PFSK-1 (cell line): ENCODE data around the gene ENTPD5.

ENCODE experiments used
- POLR2AphosphoS5 ChIP-seq: IDR thresholded peaks from 2 replicates; pipeline ENCODE4 v1.6.1; 2012; ENCODE audit warnings: low read depth, mild to moderate bottlenecking, control low read depth, low read length, moderate library complexity
- TAF1 ChIP-seq: IDR thresholded peaks from 2 replicates; pipeline ENCODE4 v1.6.1; 2012; ENCODE audit warnings: low read length, control low read depth, borderline replicate concordance; ENCODE audit not compliant: insufficient read depth
- TF ChIP-seq, protein P1 (sequence below), 2 experiments: IDR thresholded peaks; 2 replicates each; pipeline versions ENCODE4 v1.6.1 to v1.8.0; 2011 to 2012; ENCODE audit warnings: low read depth in 2 of 2, low read length in 2 of 2, control low read depth in 1 of 2, inconsistent platforms in 1 of 2, mild to moderate bottlenecking in 1 of 2, moderate library complexity in 1 of 2; ENCODE audit not compliant: insufficient read depth in 1 of 2

DNA sequence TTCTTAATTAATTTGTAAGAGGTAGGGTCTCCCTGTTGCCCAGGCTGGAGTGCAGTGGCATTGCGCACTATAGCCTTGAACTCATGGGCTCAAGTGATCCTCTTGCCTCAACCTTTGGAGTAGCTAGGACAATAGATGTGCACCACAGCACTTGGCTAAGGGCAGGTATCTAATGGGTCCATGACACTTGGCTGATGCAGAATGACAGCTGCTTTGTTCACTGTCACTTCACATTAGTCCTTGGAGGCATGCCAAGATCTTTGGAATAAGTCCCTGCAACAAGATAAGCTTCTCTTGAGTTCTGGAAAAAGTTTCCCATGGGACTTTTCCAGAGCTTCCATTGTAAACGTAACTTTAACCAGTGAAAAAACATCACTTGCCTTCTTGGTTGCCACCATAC is 45.6 kb downstream of the ENTPD5 start:
- no peak for TF ChIP-seq TAF1
- no peak for TF ChIP-seq POLR2AphosphoS5
- TF ChIP-seq, protein P1, sequence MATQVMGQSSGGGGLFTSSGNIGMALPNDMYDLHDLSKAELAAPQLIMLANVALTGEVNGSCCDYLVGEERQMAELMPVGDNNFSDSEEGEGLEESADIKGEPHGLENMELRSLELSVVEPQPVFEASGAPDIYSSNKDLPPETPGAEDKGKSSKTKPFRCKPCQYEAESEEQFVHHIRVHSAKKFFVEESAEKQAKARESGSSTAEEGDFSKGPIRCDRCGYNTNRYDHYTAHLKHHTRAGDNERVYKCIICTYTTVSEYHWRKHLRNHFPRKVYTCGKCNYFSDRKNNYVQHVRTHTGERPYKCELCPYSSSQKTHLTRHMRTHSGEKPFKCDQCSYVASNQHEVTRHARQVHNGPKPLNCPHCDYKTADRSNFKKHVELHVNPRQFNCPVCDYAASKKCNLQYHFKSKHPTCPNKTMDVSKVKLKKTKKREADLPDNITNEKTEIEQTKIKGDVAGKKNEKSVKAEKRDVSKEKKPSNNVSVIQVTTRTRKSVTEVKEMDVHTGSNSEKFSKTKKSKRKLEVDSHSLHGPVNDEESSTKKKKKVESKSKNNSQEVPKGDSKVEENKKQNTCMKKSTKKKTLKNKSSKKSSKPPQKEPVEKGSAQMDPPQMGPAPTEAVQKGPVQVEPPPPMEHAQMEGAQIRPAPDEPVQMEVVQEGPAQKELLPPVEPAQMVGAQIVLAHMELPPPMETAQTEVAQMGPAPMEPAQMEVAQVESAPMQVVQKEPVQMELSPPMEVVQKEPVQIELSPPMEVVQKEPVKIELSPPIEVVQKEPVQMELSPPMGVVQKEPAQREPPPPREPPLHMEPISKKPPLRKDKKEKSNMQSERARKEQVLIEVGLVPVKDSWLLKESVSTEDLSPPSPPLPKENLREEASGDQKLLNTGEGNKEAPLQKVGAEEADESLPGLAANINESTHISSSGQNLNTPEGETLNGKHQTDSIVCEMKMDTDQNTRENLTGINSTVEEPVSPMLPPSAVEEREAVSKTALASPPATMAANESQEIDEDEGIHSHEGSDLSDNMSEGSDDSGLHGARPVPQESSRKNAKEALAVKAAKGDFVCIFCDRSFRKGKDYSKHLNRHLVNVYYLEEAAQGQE (IDR thresholded peaks at IDR 0.05; ENCODE audit: insufficient read depth in 1 of 2, low read depth in 2 of 2, low read length in 2 of 2) = no peak
